Measurements from ENCODE around the gene PTGES3L.
A peak's percentile ranks its signal among the peaks of the same experiment; 100 is the strongest.
"Not testable (repeated sequence)": the region's sequence is repeated elsewhere in the genome, so short reads cannot be mapped to it uniquely, and the experiment has no call there.

Gene PTGES3L

DNA sequence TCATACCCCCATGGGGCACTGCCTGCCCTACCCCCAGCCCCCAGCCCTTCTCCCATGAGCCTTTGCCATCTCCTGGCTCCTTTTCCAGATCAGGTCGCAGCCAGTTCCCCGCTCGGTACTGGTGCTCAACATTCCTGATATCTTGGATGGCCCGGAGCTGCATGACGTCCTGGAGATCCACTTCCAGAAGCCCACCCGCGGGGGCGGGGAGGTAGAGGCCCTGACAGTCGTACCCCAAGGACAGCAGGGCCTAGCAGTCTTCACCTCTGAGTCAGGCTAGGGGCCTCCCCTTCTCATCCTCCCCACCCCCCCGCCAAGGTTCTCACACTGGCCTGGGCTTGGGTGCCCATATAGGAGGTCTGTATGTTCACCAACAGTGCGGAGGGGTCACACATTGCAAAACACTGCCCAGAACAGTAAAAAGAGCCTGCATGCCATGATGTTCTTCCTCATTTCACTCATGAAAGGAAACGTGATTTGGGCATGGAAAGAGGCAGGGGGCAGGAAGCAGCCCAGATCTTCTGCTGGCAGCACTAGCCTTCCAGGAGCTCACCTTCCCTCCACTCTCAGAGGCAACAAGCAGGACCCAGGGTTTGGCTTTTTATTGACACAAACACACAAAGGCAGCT lies 34.3 kb upstream of the PTGES3L start:
- DNase-seq (ENCODE audit: low read depth, low spot score) = no peak

DNA sequence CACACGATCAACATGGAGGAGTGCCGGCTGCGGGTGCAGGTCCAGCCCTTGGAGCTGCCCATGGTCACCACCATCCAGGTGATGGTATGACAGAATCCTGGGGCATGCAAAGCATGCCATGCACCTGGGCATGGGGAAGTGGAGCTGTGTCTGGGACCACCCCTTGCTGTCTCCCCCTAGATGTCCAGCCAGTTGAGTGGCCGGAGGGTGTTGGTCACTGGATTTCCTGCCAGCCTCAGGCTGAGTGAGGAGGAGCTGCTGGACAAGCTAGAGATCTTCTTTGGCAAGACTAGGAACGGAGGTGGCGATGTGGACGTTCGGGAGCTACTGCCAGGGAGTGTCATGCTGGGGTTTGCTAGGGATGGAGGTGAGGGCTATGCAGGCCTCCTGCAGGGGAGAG lies 33.4 kb upstream of the PTGES3L start:
- DNase-seq (ENCODE audit: low read depth, low spot score) = no peak

DNA sequence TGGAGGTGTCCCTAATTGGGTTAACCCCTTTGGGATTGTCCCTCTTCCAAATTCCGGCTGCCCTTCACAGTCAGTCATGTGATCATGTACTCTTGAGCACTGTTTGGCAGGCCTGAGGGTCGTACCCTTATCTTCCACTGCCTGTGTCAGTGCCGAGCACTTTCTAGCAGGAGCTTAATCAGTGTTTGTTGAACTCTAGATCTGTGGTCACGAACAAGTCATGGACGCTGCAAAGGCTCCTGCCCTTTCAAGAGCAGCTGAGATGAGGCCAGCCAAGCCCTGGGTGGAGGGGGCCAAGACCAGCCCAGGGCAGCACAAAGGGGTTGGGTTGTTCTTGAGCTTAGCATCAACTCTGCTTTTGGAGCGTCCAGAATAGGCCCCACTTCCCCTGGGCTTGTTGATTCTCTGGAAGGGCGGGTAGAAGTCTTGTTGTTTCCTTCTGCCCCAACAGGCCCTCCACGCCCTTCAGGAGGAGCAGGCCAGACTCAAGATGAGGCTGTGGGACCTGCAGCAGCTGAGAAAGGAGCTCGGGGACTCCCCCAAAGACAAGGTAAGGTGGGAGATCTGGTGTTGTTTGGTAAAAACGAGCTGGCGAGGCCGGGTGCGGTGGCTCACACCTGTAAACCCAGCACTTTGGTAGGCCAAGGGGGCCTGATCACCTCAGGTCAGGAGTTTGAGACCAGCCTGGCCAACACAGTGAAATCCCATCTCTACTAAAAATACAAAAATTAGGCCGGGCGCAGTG lies 32.0 kb upstream of the PTGES3L start:
- DNase-seq (ENCODE audit: low read depth, low spot score) = no peak

- no peak for DNase-seq (ENCODE audit: low read depth, low spot score)
These were observed 30.9 kb upstream of the PTGES3L start for GRCh38 chr17:43010667-43011308.

- DNase-seq (ENCODE audit: low read depth, low spot score) = peak; percentile 79
These were observed 27.0 kb upstream of the PTGES3L start, which contains the start of gene IFI35 for GRCh38 chr17:43006639-43007551. Gene IFI35, plus strand, starts transcription at chr17:43006784. Its CDS starts 164 bp downstream, at chr17:43006948.

GRCh38 chr17:43003542-43004172 lies 23.8 kb upstream of the PTGES3L start:
- DNase-seq (ENCODE audit: low read depth, low spot score) = no peak

DNA sequence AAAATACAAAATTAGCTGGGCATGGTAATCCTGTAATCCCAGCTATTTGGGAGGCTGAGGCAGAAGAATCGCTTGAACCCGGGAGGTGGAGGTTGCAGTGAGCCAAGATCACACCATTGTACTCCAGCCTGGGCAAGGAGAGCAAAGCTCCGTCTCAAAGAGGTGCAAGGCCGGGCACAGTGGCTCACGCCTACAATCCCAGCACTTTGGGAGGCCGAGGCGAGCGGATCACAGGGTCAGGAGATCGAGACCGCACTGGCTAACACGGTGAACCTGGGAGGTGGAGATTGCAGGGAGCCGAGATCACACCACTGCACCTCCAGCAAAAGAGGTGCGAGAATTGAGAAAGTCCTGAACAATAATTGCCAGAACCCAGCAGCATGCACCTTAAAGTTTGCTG lies 21.0 kb upstream of the PTGES3L start:
- DNase-seq (ENCODE audit: low read depth, low spot score) = not testable (repeated sequence)

DNA sequence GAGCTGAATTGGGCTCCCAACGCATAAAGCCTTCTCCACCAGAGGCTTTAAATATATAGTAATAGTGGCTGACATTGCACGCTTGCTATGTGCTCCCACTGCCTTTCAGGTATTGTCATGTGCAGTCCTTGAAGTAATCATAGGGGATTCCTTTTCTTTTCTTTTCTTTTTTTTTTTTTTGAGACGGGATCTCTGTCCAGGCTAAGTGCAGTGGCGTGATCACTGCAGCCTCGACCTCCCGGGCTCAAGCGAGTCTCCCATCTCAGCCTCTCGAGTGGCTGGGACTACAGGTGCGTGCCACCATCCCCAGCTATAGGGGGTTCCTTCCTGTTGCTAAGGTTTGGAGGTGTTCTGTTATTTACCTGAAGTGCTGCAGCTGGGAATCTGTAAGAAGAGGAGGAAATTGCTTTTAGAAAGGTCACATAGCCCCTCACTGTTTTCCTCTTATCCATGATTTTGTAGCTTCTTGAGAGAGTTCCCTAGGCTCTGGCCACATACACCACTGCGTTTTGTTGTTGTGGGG lies 19.2 kb upstream of the PTGES3L start:
- DNase-seq (ENCODE audit: low read depth, low spot score) = no peak

DNA sequence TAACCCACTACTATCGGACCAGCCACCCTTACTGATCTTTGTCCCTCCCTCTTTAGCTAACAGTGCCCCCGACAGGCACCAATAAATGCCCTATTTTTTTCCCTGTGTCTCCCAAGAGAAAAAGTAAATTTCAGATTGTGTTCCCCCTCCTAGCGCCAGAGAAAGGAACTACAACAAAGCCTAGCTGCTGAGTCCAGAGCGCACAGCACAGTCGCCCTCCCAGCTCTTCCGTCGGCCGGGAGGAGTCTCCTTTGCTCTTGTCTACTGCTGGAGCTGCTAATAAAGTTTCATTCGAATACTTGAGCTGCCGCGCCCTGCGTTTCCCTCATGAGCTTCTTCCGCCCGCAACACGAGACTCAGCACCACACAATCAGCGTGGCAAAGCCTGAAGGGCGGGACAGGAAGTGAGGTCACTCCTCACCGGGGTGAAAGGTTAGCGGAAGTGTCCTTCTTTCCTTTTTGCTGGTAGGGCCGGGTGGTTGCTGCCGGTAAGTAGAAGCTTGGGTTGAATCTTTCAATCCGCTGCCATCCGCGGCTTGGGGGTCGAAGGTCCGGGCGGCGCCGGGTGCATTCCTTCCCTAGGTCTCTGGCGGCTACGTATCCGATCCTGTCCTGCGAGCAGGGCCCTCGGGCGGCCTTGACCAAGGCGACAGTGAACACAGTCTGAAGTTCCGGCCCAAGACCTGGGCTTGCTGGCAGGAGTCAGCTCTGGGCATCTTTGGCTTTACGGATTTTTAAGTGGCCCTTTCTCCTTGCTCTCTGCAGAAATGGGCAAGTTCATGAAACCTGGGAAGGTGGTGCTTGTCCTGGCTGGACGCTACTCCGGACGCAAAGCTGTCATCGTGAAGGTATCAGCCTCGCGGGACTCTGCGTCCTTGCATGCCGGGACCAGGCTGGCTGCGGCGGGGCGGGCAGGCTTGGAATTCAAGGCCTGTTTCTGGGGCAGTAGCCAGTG lies 18.4 kb upstream of the PTGES3L start, which contains the start of gene RPL27:
Gene RPL27 (plus strand): TSS at position 436 of the 955 bp plus-strand sequence. CDS start 332 bp downstream, at position 768.
- peak; percentile 99 for DNase-seq (ENCODE audit: low read depth, low spot score)

DNA sequence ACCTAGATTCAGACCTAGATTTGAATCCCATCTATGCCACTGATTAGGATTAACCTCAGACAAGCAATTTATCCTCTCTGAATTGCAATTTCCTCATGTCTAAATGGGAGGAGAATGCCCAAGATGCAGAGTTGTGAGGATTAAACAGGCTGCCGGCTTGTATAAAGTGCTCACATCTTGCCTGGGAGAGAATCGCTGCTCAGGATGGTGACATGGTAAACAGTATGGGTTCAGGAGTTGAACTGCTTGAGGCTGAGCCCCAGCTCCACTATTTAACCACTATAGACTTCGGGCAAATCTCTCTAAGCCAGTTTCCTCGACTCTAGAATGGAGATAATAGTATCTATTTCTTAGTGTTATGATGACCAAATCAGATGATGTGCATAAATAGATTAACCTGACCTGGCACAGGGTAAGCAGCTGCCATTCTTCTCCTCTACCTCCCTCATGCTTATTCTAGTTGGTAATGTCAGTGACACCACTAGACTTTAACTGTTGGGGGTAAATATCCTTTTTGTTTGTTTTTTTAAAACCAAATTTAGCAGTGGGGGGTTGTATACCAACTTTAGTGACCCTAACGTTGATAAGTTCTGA lies 17.6 kb upstream of the PTGES3L start:
- no peak for DNase-seq (ENCODE audit: low read depth, low spot score)

- DNase-seq (ENCODE audit: low read depth, low spot score) = not testable (repeated sequence)
These were observed 14.0 kb upstream of the PTGES3L start for GRCh38 chr17:42993913-42994312.

DNA sequence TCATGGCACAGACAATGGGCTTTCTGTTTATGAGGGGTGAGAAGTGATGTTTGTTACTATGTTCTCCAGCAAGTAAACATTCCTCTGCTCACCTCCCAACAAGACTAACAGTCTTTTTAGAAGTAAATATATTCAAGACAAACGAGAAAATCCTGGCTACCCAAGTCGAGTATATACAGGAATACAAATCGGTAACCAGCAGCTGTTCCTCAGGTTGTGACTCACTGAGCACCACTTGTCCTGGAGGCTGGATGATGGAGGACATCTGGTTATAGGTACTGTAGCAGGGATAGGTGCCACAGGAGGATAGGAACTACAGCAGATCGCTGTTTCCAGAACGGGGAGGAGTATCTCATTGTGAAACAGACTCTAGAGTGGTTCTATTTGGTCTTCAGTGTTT lies 13.0 kb upstream of the PTGES3L start:
- DNase-seq (ENCODE audit: low read depth, low spot score) = no peak

- no peak for DNase-seq (ENCODE audit: low read depth, low spot score)
These were observed 11.6 kb upstream of the PTGES3L start for GRCh38 chr17:42991471-42991870.

GRCh38 chr17:42989726-42990652 lies 10.1 kb upstream of the PTGES3L start:
- DNase-seq (ENCODE audit: low read depth, low spot score) = no peak

- DNase-seq (ENCODE audit: low read depth, low spot score) = no peak
These were observed 9.3 kb upstream of the PTGES3L start for GRCh38 chr17:42989141-42989540.

DNA sequence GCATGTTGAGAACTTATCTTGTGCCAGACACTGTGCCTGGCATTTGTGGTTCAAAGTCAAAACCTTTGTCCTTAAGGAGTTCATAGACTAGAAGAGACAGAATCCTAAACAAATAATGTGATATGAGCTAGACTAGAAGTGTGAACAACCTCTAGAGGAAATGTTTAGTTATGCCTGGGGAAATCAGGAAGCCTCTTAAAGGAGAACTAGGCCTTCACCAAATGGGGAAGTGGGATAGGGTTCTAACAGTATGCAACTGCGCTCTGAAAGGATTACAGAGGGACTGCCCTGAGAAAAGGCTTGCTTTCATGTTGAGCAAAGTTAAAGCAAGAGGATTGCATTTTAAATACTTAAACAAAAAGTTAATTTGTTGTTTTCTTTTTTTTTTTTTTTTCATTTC lies 5.3 kb upstream of the PTGES3L start:
- DNase-seq (ENCODE audit: low read depth, low spot score) = no peak

- no peak for DNase-seq (ENCODE audit: low read depth, low spot score)
These were observed 2.4 kb upstream of the PTGES3L start for GRCh38 chr17:42982266-42982665.

- no peak for DNase-seq (ENCODE audit: low read depth, low spot score)
These were observed 1.0 kb upstream of the PTGES3L start for GRCh38 chr17:42980766-42981397.
